Activated naive CD8-positive, alpha-beta T cell treated with anti-CD3 and anti-CD28 coated beads, Interleukin-2, amount 50 U/mL, for 16 hours (primary cell): ENCODE results near the gene ZFP2.

Experiments
- DNase-seq: peaks from one replicate; pipeline ENCODE4 v3.0.0-alpha.2; 2020; ENCODE audit warnings: low read depth, low spot score

Gene ZFP2

GRCh38 chr5:178981381-178981780, 85.7 kb downstream of the ZFP2 start:
- no peak for DNase-seq
